GM19099 (cell line): Measurements from ENCODE around the gene CNIH3.

ENCODE experiments used
- POLR2A ChIP-seq: IDR thresholded peaks from 3 replicates; pipeline ENCODE4 v1.6.1; 2011; ENCODE audit warnings: low read depth; ENCODE audit not compliant: insufficient read length; ENCODE audit errors: extremely low read depth

The CNIH3 gene

DNA sequence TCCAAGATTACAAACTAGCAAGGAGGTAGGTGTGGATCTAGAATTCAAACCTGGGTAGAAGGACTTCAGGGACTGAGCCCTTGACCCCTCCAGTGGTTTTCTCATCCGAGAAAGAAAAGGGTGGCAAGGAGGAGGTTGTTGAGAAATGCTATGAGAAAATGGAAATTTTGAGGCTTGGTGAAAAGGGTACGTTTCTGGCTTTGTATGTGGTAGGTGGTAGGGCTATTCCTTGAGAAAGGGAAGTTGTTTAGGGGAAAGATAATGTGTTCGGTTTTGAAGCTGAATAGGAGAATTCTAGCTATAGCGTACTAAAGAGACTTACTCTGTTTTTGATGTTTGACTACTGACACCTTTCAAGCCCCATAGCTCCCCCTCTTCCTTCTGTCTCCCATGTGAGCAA lies 133.8 kb downstream of the CNIH3 start:
- no peak for TF ChIP-seq POLR2A

DNA sequence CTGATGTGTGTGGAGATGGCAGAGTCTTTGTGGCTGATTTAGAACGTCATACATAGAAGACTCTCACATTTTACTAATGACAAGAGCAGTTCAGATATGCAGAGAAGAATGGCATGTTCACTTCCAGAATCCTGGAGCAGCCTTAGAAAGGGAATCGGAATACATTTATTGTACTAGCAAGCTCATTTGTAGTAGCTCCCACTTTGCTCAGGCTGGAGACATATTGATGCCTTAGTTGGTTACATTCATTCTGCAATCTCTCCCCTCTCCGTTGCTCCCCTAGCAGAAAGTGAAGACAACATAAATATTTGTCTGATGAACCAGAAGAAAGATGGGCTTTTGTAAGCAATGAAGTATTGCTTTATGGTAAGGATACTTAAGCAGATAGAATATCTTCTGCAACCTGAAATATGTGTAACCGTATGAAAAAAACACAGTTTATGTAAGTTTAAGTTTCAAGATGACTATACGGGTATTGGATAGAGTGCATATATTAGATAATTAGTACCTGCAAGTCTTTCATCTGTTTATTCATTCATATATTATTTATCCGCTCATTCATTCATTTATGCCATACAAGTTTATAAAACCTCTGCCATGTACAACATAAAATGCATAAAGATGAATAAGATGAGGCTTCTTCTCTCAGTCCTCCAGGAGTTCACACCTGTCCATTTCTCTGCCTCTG lies 135.7 kb downstream of the CNIH3 start:
- no peak for TF ChIP-seq POLR2A

DNA sequence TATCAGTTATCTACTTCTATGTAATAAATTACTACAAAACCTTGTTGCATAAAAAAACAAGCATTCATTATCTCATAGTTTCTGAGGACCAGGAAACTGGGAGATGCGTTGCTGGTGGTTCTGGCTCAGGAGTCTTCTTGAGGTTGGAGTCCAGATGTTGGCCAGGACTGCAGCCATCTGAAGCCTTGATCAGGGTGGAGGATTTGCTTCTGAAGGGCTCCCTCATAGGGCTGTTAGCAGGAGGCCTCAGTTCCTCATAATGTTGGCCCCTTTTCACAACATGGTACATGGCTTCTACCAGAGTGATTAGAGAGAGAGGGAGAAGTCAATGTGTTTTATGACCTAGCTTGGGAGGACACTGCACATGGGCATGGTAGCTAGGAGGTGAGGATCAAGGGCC lies 137.4 kb downstream of the CNIH3 start:
- TF ChIP-seq POLR2A = no peak

DNA sequence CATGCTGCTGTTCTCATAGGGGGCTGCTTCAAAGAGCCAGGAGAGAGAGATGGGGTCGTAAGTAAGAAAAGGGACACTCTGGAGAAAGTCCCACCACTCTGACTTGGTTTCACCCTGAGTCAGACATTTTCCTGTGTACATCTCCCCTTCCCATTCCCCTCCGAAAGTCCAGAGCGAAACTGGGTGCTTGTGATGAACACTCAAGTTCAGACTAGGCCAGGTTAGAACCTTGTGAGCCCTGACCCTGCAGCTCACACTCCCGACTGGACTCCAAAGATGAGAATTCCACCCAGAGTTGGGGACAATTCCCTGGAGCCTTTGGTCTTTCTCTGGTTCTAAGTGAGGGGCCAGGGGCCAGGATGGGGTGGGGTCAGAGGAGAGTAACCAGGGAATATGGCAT lies 139.5 kb downstream of the CNIH3 start:
- TF ChIP-seq POLR2A = no peak

DNA sequence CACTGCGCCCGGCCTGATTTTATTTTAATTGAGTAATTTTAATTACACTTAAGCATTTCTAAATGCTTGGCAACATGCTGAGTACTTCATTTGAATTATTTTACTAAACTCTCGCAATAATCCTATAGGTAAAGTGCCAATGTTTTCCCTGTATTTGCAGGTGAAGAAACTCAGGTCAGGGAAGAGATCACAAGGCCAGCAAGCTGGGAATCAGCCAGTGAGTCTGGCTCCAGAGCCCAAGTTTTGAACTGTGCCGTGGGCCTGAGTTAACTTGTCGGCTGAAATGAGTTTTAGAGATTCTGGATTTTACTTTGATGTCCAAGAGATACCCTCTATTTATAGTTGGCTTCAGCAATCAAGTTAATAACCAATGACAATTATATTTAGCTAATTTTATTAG lies 141.4 kb downstream of the CNIH3 start:
- no peak for TF ChIP-seq POLR2A

DNA sequence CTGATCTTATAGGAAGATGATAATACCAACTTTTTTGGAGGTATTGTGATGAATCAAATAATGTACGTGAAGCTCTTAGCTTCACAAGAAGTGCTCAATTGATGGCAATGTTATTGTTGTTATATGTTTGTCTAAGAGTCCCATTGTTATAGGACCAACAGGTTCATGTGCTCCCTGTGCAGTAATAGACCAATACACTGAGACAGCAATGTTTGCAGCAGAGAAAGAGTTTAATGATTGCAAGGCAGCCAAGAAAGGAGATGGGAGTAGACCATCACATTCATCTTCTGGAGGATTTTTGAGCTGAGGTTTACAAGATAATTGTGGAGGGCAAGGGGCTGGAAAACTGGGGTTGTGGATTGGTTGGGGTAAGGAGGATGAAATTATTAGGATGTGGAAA lies 143.0 kb downstream of the CNIH3 start:
- TF ChIP-seq POLR2A = no peak

DNA sequence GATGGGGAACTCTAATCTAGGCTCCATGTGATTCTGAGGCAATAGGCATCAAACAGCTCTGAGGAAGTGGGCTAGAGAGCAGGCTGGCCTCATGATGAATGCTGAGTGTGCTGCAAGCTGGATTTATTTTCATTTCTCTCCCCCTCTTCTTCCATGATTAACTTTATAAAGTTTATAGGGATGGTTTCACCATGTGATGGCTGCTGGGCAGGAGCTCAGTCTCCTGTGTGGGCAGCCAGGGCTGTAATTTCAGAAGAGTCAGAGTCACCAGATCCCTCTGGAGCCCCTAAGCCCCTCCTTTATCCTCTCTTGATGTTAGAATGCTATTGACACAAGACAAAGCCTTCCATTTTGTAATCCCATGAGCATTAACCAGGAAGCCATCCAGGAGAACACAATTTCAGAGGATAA lies 143.6 kb downstream of the CNIH3 start:
- TF ChIP-seq POLR2A = no peak

DNA sequence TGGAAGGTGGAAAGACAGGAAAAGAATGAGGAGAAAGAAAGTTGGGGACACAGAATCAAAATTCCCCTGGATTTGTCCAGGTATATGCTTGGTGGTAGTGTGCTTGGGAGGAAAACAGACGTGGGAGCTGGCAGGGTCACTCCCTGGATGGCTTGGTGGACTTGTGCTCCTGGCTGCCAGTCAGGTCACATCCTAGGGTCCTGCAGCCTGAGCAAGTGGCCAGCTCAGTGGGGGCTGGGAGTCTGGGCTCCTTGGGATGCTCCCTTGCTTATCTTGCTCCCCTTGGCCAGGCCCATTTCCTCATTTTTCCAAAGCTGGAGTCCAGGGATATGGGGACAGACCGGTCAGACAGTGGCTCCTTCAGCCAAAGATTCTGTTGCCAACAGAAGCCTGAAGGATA lies 144.0 kb downstream of the CNIH3 start:
- TF ChIP-seq POLR2A = no peak

DNA sequence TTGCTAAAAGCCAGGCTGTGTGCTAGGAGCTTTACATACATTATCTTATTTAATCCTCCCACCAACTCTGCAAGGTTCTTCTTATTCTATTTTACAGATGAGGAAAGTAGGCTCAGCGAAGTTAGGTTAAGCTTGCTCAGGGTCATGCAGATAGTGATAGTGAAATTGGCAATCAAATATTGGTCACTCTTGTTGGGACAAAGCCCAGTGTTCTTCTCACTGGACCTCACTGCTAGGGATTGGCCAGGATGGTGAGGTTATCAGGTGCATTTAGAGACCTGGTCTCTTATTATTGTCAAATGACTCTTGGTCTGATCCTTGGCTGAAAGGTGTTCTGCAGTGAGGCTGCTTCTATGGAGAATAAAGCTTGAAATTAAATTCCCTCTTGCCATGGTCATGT lies 145.1 kb downstream of the CNIH3 start:
- TF ChIP-seq POLR2A = no peak

DNA sequence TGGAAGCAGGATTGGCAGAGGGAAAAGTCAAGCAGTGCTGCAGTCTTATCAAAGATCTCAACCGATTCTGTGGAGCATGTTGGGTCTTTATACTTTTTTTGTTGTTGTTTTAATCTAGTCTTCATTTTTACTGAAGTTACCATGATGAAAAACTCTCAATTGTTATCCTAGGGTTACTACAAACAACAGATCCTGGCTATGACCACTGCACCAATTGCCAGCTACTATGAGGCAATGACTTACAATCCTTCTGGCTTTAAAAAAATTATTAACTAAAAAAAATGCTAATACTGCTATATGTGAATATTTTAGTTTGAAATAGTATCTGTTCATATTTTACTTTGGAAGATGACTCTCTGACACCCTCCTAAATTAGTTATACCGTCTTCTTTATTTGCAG lies 145.9 kb downstream of the CNIH3 start:
- no peak for TF ChIP-seq POLR2A

DNA sequence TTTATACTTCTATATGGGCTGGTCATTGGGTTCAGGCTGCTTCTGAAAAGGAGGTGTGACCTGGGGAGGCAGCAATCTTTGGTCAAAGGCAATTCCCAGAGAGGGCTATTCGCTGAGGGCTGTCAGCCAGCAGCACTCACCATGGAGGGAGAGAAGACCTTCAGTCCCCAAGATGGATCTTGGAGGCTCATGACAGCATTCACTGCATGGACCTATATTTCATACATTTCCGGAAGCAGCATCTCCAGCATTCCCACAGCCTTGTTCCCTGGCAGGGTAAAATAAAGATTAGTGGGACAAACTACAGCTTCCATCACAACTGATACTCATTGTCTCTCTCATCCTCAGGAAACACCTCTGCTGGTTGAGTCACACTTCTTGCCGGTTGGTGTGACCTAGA lies 146.6 kb downstream of the CNIH3 start:
- no peak for TF ChIP-seq POLR2A

DNA sequence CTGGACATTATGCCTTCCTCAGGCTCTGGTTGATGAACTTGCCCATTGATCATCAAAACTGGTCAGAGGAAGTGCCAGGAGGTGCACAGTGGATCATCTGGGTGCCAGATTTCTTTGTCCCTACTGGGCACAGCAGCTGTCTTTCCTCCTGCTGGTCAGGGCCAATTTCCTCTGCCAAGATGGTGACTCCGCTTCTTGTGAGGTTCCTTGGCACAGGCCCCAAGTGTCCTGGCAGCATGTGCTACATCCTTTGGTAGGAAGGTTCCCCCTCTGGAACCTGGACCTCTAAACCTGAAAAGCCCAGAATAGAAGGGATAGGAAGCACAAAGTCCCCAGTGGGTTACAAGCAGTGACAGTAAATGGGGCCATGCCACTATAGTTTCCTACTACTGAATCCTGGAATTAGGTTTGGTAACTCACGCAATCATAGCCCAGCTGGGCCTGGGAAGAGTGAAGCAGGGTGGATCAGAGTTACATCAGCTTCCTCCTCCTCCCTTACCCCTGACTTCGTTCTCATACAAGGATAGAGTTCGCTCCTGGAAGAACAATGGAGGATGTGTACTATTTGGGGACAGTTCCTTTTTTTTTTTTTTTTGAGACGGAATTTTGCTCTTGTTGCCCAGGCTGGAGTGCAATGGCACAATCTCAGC lies 147.1 kb downstream of the CNIH3 start:
- TF ChIP-seq POLR2A = no peak

DNA sequence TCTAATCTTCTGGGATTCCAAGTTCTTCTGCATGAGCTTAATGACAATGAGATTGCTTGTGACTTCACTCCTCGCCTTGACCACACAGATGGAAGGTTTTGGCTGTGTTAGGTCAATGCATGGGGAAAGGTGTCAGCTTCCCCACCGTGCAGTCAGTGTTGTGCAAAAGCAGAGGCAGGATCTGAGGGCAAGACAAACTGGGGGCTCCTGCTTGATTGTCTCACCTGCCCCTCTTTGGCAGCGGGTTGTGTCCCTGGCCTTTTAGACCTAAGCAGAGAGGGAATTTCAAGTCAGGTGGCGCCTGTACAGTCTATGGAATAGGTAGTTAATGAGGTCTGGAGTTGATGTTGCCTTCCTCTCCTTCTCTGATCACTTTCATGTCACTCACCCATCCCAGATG lies 150.1 kb downstream of the CNIH3 start:
- no peak for TF ChIP-seq POLR2A

DNA sequence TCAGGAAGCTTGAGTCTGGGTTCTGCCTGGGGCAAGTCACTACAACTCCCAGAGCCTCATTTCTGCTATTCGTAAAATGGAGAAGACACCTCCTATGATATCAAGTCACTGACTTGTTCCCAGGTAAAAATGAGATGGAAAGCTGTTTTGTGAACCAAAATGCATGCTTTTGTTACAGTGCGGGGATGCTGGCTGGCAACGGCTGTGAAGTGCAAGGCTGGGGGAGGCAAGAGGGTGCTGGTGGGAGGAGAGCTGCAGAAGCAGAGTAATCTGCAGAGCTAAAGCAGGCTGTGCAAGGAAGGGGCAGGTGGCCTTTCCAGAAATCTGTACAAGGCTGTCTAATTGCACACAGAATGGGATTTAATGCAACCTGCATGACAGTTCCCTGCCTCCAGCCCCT lies 150.9 kb downstream of the CNIH3 start:
- no peak for TF ChIP-seq POLR2A

DNA sequence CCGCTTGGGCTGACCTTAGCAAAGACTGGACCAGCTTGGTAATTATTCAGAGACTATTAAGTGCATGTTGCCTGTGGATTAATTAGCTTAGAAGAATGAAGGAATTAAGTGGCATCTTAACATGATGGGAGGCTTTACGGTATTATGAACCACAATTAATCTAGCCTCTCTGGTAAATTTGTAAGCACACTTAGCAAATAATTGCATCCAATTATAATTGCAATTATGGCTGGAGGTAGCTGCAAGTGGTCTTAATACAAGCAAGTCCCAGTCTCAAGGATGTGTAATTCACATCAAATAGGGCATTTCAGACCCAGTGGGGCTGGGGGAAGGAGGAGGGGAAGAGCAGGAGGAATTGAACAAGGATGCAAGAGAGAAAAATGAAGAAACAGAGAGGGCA lies 151.6 kb downstream of the CNIH3 start:
- TF ChIP-seq POLR2A = no peak

DNA sequence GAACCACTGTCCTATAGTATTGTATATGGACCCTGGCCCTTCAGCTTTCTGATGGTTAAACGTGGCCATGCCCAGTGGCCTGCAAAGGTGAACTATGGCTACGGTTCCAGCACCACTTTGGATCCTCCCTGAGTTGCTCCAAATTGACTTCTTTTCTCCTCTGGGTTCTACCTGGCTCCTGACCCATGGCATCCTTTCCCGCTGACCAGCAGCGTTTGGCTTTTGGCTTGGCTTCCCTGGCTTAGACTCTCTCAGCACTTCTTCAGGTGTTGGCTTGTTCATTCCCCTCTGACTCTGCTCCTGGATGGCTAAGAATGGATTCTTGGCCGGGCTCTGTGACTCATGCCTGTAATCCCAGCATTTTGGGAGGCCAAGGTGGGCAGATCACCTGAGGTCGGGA lies 152.9 kb downstream of the CNIH3 start:
- no peak for TF ChIP-seq POLR2A

DNA sequence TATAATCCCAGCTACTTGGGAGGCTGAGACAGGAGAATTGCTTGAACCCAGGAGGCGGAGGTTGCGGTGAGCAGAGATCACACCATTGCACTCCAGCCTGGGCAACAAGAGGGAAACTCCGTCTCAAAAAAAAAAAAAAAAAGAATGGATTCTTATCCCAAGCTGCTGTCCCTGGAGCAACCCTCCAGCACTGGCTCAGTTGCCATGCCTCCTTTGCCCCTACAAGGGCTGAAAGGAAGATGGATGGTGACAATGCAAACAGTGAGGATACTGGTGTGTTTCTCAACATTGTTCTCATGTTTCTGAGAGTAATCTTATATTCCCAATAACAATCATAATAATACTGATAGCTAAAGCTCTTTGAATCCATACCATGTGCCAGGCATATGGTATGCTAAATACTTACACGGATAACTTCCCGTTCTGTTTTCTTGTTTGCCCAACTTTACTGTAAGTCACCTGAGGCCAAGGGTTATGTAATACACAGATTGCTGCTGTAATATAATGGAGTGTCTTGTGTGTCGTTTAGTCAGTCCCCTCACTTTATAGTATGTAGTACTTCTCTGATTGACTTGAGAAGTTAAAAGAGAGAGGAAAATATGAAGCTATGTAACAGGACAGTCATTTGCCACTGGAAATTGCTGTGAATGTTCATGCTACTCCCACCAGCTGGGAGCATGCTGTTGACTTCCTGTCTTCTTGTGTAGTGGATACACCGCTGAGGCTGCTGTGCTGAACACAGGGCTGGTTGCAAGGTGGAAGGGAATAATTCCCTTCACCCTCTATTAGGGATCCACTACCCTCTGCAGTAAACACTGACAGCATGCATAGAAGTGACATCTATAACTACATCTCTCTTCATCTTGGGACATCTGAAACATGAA lies 153.6 kb downstream of the CNIH3 start:
- TF ChIP-seq POLR2A = no peak

DNA sequence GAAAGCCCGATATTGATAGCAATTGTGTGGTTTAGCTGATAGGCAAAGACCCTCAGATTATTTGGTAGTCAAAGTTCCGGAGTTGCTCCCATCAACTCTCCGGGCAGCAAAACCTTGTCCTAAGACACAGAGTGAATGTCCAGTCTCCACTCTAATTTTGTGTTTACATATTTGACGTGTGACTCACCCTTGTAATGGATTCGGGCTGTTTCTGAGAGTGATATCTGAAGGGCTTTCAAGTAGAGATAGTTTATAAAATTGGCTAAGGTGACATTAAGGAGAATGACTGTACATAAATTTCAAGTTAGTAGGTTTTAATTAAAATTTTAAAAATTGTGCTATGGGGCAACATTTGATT lies 154.2 kb downstream of the CNIH3 start:
- no peak for TF ChIP-seq POLR2A
